ENCODE results near the gene TAPBP. TPM values are rescaled to one million over a fixed set of nuclear protein-coding genes. Genes with fewer than 3 reads are reported as not detected.

The TAPBP gene
- total RNA-seq, 1 experiment from 2014 or later: 67.2 TPM

DNA sequence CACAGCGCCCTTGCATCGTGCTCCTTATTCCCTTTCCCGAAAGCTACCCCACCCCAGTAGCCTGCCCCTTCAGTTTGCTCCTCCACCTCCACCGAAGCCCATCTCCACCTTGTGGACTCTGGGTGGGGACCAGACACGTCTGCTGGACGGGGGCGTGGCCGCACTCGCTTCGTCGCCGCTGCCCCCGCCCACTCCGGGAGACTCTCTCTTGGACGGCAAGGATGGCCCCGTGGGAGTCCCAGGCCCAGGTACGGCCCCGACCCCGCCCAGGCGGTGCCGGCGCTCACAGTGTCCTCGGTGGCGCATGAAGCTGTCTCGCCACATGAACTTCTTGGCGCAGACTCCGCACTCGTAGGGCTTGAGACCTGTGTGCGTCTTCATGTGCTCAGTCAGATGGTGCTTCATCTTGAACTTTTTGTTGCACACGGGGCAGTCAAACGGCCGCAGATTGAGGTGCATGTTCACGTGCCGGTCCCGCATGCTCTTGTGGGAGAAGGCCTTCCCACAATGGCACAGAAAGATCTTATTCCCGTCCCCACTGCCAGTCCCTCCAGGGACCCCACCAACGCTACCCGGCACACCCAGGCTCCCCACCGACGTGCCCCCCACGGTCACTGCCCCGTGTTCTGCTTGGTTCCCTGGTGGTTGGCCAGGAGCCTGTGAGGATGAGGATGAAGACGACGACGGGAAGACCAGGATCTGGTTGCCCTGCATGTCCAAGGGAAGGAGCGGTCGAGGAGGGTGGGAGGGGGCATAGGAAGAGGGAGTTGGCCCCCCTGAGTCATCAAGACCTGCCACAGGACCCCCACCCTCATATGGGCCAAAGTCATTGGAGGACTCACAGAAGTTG lies 1.3 kb upstream of the TAPBP start:
- Histone ChIP-seq H3K79me2 (ENCODE audit: low read length) (peaks cover 47% of the 10 kb centered on the region), H3K9me3 (ENCODE audit: low read length) (no peaks in the 10 kb centered on the region), H3K27me3 (ENCODE audit: low read length) (no peaks in the 10 kb centered on the region), H3K4me1 (ENCODE audit: insufficient read depth, low read length) (peaks cover 39% of the 10 kb centered on the region), H2AFZ (ENCODE audit: low read length) (peak overlapping the region; percentile 58), H3K4me3 (ENCODE audit: low read length) (peak overlapping the region; percentile 75), H3F3A (ENCODE audit: low read length, unreplicated experiment) (no peaks in the 10 kb centered on the region), H3K36me3 (ENCODE audit: low read depth, low read length) (peaks cover 12% of the 10 kb centered on the region; the same call in 1 of the 2 replicates), H4K20me1 (ENCODE audit: low read length) (peaks cover 6% of the 10 kb centered on the region; the same call in 1 of the 2 replicates), H3K9me2 (replicated peaks; ENCODE audit: low read length) (no peaks in the 10 kb centered on the region), H3K27ac (ENCODE audit: low read length) (peak overlapping the region; percentile 82), H3K4me2 (ENCODE audit: low read length) (peak overlapping the region; percentile 87), H3K9ac (ENCODE audit: low read length) (peak overlapping the region; percentile 92)
- BruUV-seq (replicated peaks): no TSS peak
- DNase-seq (peak; percentile 40), ATAC-seq (peak; percentile 26)
- TF ChIP-seq EZH2 (IDR thresholded peaks at IDR 0.05; ENCODE audit: low read length, unreplicated experiment): no peak
- TF ChIP-seq, protein P1, sequence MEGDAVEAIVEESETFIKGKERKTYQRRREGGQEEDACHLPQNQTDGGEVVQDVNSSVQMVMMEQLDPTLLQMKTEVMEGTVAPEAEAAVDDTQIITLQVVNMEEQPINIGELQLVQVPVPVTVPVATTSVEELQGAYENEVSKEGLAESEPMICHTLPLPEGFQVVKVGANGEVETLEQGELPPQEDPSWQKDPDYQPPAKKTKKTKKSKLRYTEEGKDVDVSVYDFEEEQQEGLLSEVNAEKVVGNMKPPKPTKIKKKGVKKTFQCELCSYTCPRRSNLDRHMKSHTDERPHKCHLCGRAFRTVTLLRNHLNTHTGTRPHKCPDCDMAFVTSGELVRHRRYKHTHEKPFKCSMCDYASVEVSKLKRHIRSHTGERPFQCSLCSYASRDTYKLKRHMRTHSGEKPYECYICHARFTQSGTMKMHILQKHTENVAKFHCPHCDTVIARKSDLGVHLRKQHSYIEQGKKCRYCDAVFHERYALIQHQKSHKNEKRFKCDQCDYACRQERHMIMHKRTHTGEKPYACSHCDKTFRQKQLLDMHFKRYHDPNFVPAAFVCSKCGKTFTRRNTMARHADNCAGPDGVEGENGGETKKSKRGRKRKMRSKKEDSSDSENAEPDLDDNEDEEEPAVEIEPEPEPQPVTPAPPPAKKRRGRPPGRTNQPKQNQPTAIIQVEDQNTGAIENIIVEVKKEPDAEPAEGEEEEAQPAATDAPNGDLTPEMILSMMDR (conservative IDR thresholded peaks at IDR 0.05; ENCODE audit: low read depth, low read length): no peak
- TF ChIP-seq EZH2phosphoT487 (IDR thresholded peaks at IDR 0.05; ENCODE audit: borderline replicate concordance, low read length): no peak
- intact Hi-C loops (cut with micrococcal nuclease): no loop called here
- POLR2A ChIA-PET (ENCODE audit: unreplicated experiment): interaction anchor here (0.6 kb wide), 1 partner anchor 1501 kb away, joined by 14 read pairs; no protein-coding TSS in a partner anchor
- CTCF ChIA-PET: no interaction called here

DNA sequence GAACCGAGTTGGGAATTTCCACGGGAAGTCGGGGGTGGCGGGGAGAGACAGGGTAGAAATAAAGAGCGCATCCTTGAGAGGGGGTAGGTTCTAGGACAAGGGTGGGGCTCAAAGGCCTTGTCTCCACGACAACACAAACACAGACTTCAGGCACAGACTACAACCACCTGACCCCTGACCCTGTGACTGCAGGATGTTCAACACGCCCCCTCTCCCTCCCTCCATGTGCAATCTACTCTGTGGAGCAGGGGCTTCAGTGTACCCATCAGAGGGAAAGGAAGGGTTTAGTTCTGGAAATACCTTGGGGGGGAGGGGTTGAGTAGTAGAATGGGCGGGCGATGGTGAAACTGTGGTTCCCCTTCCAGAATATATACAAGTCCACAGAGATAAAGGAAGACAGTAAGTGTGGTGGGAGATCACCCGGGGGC lies 651 bp upstream of the TAPBP start:
- intact Hi-C loops (cut with micrococcal nuclease): no loop called here
- H3K9ac ChIP-seq (ENCODE audit: low read length): peak overlapping the region; percentile 92
- peaks cover 10% of the 10 kb centered on the region; the same call in 1 of the 2 replicates for H3K36me3 ChIP-seq (ENCODE audit: low read depth, low read length)
- H2AFZ ChIP-seq (ENCODE audit: low read length): peak overlapping the region; percentile 58
- H3K4me2 ChIP-seq (ENCODE audit: low read length): peak overlapping the region; percentile 87
- H3K27ac ChIP-seq (ENCODE audit: low read length): peak overlapping the region; percentile 82
- peaks cover 33% of the 10 kb centered on the region for H3K4me1 ChIP-seq (ENCODE audit: insufficient read depth, low read length)
- no peaks in the 10 kb centered on the region for H3K9me3 ChIP-seq (ENCODE audit: low read length)
- peaks cover 41% of the 10 kb centered on the region for H3K79me2 ChIP-seq (ENCODE audit: low read length)
- ATAC-seq (peak; percentile 21), DNase-seq (peak; percentile 61)
- no TSS peak for BruUV-seq (replicated peaks)
- TF ChIP-seq EZH2 (IDR thresholded peaks at IDR 0.05; ENCODE audit: low read length, unreplicated experiment) (no peak), EZH2phosphoT487 (IDR thresholded peaks at IDR 0.05; ENCODE audit: borderline replicate concordance, low read length) (no peak)
- TF ChIP-seq, protein P1 (conservative IDR thresholded peaks at IDR 0.05; ENCODE audit: low read depth, low read length): no peak
- peaks cover 6% of the 10 kb centered on the region; the same call in 1 of the 2 replicates for H4K20me1 ChIP-seq (ENCODE audit: low read length)
- no peaks in the 10 kb centered on the region for H3K27me3 ChIP-seq (ENCODE audit: low read length)
- ChIA-PET CTCF (no interaction called here), POLR2A (ENCODE audit: unreplicated experiment) (interaction anchor here (0.6 kb wide), 1 partner anchor 1500 kb away, joined by 14 read pairs; no protein-coding TSS in a partner anchor)
- H3K4me3 ChIP-seq (ENCODE audit: low read length): peak overlapping the region; percentile 75
- H3K9me2 ChIP-seq (replicated peaks; ENCODE audit: low read length): no peaks in the 10 kb centered on the region
- H3F3A ChIP-seq (ENCODE audit: low read length, unreplicated experiment): no peaks in the 10 kb centered on the region
